Stimulated activated CD4-positive, alpha-beta T cell treated with anti-CD3 and anti-CD28 coated beads, Interleukin-2, amount 100 ng/mL, for 48 hours (primary cell): ENCODE results near the gene MED13L.
"Not testable (repeated sequence)": the region's sequence is repeated elsewhere in the genome, so short reads cannot be mapped to it uniquely, and the experiment has no call there.

Source experiments
- DNase-seq, 2 donors: peaks; one replicate each; pipeline ENCODE4 v3.0.0-alpha.2; 2020

MED13L gene

DNA sequence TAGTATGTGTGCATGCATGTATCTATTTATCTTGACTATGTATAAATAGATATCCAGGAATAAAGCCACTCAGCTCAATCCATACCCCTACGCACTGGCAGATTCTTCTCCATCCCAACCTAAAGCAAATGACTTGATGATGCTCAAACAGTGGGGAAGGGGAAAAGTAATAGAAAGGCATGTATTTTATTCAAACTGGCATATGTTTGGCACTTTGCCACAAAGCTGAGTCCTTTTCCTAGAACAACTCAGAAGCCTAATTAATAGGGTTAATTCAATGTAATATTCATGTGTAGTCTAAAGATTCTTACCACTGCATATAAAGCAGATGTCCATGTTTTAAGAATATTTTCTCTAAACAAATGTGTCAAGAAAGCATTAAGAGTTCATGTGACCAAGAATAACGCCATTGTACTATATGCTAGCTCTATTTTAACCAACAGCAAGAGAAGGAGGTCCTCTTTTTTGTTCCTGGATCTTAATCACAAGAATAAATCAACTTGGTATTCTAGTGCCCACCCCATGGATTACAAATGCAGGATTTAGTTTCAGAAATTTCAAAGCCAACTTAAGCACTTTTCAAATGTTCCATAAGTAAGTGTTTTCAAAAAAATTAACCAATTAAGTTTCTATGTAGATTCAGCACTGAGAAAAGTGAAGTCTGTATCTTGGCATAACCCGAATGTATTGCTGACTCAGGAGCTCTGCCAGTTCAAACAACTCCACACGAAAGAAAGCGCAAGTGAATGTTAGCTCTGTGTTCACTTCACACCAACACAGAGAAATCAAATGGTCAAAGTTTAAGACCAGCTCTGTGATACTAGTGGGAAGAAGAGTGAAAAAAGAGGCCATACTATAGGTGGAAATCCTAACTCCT, 233.6 kb downstream of the MED13L start:
- DNase-seq, result no peak

DNA sequence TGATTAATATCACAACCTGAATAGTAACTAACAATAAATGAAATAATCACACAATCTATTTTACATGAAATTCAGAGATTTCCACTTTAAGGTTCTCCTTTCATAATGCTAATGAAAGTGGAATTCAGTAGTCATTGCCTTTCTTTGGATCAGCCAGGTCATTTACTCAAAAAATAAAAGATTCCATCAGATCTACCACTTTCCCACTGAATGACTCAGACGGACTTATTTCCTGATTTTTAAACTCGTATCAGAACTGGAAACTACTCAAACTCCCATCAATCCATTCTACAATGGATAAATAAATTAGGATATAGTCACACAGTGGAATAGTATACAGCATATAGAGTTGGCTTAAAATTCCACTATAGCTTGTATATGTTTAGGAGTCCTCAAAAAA, 237.1 kb downstream of the MED13L start:
- no peak for DNase-seq

DNA sequence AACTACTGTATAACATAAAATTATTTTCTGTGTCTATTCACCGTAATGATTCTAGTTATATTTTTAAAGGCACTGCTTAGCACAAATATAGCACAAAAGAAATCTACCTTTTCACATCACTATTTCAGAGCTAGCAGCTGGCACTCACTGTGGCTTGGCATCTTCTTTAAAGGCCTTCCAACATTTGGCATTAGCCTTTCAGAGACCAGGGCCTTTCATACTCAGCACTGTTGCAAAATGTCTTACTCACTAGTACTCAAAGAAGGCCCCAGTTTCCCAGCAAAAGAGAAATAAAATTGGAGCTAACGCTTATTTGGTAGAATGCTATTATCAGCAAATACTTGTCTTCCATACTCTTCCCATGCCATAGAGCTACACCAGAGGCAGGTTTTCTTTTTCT, 238.4 kb downstream of the MED13L start:
- no peak for DNase-seq

DNA sequence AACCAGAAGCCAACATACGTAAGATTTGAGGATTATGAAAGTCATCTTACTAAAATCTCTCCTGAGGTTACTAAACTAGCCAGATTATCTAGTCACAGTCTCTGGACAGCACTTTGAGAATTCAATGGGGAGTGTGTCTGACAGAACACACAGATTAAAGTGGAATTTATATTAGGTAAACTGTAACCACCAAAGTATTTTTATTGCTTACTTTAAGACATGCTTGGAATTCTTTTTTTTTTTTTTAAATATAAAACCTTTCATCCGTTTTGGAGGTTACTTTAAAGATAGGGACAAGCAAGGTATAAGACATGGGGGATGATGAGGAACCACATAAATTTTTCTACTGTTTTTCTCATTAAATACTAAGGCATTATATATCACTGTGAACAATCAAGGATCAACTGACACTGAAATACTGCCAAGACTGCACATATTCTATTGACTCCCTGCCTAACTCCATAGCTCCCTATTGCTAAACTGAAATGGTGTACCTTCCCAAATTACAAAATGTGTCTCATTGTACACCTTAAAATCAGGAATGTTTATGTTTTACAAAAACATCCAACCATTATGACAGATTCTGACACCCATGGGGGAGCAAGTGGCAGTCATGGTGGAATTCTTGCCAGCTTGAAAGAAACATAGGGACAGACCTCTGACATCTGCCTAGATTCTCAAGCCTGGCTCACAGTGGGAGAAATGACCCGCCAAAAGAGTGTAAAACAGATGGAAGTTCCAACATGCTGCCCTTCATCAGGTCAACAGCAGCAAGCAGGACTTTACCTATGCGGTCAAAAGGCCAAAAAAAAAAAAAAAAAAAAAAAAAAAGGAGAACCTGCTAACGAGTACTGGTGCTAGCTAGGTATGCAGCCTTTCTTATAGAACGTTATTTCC, 239.3 kb downstream of the MED13L start:
- no peak for DNase-seq

DNA sequence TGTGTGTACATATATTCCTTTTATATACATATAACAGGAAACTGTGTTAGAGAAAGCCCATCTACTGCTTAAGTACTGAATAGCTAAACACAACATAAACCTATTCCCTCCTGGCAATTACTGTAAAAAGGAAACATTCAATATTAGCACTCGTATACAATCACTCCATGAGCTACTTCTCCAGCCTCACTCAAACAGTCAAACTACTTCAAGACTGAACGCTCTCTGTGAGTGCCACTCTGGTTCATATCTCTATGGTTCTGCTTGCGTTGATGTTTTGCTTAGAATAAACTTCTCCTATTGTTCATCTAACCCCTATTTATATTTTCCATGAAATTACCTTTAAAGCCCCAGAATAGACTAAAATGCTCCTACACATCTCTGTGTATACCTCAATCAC, 243.7 kb downstream of the MED13L start:
- no peak for DNase-seq

DNA sequence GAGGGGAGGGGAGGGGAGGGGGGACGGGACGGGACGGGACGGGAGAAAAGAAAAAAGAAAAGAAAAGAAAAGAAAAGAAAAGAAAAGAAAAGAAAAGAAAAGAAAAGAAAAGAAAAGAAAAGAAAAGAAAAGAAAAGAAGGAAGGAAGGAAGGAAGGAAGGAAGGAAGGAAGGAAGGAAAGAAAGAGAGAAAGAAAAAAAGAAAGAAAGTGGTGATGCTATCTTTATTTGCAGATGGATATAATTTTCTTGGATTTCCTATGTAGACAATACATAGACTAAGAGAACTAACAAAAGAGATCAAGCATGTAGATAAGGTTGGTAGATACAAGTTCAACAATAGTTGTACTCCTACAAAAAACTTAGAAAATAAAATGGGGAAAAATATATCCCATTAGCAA, 245.9 kb downstream of the MED13L start:
- not testable (repeated sequence) for DNase-seq

DNA sequence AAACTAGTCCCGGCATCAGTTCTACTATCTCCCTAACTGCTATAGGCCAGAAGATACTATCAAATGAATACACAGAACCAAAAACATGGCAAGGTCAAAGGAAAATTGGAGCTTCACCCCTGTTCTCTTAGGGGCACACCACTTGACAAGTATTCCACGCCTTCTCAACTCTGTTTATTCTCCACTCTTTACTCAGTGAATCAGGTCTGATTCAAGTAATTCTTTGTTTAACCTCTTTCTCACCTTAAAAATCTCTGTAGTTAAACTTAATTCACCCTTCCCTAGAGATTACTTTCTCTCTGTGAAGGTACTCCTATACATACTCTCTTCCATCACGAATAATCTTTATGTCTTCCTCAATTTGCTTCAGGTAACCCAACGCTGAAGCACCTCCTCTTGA, 248.9 kb downstream of the MED13L start:
- no peak for DNase-seq

DNA sequence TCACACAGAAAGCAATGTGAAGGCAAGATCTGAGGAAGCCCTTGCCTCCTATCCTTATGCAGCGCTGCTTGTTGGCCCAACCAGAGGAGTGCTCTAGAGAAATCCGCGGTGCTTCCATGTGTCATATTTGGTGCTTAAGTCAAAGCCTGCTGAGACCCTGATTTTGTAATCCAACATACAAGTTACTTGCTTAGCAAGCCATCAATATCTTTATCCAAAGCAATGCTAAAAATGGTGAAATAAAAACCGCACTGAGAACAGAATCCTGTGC, 250.0 kb downstream of the MED13L start:
- no peak for DNase-seq

DNA sequence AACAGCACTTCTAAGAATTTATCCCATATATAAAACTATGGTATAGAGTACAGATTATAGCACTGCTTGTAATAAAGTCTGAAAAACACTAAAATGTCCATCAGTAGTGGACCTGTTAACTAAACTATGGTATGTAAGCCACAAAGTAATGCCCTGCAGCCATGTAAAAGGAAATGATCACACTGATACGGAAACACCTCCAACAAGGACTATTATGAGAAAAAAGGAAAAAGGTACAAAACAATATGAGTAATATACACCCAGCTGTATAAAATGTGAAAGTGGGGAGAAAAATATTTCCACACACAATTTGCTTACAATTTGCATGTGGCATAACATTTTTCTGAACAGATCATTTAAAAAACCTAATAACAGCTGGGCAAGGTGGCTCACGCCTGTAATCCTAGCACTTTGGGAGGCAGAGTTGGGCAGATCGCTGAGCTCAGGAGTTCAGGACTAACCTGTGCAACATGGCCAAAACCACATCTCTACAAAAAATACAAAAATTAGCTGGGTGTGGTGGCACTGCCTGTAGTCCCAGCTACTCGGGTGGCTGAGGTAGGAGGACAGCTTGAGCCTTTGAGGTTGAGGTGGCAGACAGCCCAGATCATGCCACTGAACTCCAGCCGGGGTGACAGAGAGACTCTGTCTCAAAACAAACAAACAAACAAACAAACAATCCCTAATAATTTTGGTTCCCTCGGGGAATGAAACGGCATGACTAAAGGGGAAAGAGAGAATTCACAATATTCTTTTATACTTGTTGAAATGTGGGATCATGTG, 250.5 kb downstream of the MED13L start:
- DNase-seq, result no peak

DNA sequence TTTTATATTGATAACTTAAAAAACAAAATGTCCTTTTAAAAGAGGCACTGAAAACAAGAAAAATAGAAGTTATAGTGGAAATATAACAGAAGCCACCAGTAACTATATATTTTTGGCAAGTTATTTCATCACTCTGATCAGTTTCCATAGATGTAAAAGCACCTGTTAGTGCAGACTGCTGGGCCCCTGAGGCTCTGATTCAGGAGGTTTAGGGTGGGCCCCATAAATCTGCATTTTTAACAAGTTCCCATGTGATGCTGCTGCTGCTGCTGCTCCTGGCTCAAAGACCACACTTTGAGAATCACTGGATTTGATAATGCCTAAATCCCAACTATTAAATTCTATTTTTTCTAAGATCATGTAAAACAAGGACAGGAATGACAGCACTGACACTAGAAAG, 251.1 kb downstream of the MED13L start:
- no peak for DNase-seq

DNA sequence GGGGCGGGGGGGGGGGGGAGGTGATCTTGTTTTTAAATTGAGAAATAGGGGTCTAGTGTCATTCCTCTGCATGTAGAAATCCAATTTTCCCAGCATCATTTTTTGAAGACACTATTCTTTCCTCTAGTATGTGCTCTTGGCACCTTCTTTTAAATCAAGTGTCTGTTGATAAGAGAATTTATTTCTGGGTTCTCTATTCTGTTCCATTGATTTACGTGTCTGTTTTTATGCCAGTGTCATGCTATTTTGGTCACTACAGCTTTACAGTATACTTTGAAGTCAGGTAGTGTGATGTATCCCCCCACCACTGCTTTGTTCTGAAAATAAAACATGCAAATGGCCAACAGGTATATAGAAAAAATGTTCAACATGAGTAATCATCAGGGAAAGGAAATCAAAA, 252.7 kb downstream of the MED13L start:
- DNase-seq, result no peak

DNA sequence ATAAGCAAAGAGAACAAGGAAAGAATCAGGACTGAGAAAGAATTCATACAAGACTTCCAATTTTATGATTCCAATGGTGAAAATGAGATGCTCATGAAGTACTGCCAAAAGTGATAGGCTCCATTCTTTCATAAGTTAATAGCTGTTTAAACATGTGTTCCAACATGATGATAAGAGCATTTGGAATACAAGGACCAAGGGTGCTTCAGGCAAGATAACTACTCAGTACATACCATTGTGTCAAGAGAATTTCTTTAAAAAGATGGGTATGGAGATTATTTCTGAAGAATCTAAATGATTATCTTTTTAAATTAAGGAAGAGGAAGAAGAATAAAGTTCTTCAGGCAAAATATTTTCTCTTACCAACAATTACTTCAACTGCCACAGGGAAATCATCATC, 258.1 kb downstream of the MED13L start:
- DNase-seq, result no peak

DNA sequence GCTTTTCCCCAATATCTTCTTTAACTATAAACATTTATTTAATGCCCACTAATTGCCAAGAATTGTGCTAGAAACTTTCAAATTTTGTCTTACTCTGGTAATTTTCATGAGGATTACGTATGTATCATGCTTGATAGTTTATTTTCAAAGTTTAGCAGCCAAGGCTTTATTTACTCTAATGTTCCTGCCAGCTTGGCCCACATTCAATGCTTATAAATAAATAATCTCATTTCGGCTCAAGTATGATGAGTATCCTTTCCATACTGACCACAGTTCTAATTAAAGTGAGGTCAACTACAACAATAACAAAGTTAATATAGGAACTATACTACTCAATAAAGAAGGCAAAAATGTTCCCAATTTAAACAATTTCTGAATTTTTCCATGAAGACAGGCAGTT, 259.2 kb downstream of the MED13L start:
- DNase-seq, result no peak

DNA sequence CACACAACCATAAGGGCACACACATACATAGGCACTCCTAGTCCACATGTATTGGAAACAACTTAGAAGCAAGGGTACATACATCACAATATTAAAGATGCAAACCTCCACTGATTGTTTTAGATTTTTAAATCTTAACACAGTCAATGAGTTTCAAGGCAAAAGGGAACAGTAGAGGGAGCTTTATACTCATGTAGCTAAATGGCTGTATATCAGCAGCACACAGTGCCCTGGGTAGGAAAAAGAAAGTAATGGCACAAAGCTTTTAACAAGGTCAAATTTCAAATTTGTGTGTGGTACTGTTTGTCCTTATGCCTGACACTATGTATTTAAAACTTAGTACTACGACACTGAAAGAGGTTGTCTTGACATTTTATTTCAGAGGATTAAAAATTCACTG, 262.0 kb downstream of the MED13L start:
- no peak for DNase-seq

DNA sequence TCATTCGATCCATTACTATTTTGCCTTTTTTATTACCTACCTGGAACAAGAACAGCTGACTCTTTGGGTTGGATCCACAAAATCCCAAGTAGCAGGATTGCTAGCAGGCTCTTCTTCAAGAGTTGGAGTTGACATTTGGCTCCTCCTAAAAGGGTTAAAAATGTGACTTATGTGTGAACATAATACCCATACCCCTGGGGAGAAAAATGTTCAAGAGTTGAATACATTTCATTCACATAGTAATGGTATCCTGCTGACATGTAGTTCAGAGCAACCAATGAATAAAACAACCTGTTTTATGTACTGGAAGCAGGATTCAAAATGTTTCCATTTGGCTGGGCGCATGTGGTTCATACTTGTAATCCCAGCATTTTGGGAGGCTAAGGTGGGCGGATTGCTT, 264.7 kb downstream of the MED13L start:
- no peak for DNase-seq

DNA sequence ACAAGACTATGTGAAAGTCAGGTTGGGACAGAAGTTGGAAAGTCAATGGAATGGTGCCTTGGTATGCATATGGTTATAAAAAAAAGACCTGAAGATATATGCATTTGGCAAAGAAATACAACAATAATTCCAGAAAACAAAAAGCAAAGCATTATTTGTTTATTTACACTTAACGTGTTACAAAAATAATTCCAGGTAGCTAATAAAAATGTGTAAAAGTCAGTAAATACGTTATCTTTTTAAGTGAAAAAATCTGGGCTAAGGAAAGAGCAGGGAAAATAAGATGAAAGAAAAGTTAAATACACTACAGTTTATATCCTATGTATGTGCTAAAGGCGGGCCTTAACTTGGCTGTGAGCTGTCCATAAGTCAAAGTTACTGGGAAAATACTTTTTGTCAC, 266.3 kb downstream of the MED13L start:
- DNase-seq, result no peak

DNA sequence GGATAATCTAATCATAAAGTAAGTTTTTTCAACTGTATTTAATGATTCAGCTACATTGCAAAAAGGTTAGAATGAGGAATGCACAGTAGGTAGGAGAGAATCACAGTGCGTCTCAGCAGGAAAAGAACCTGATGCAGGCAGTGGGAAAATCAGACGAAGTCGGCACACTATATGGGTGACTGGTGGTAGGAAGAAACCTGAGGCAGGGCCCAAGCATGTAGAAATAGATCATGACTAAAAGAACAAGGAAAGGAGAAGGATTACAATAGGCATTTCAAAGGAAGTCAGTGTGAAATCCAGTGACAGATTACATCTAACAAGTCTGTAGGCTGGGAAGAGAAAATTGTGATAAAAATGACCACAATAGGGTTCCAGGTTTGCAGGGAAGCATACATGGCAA, 267.0 kb downstream of the MED13L start:
- DNase-seq, result no peak

DNA sequence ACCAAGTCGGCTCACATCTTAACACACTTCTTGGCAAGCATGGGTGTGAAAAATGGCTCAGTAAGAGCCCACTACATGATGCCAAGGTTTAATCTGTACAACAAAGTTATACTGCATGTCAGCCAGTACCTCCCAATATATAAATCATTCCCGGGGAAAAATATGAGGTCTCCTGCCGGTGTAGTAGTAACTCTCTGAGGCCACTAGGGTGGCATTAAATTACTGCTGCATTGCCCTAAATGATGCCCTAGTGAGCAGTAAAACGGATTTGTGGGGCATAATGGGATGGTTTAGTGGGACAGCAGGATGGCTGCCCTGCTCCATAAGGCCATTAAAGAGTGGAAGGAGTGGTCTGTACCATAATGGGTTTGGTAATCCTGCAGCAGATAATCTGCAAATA, 267.7 kb downstream of the MED13L start:
- DNase-seq, result no peak

DNA sequence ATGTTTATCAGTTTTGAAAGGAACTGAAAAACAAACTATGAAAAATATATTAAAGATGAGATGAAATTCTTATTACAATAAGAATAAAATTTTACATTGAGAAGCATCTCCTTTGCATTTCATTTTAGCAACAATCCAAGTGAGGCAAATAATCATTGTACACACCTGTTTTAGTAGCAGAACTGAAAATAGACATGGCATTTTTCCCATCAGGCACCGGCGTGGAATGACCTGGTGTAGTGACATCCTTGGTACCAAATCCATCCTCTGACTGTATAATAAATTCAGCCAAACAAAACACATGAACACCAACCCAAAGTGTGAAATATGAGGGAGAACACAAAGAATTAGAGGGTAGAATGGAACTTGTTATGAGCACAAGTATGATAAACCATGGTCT, 271.4 kb downstream of the MED13L start:
- no peak for DNase-seq

DNA sequence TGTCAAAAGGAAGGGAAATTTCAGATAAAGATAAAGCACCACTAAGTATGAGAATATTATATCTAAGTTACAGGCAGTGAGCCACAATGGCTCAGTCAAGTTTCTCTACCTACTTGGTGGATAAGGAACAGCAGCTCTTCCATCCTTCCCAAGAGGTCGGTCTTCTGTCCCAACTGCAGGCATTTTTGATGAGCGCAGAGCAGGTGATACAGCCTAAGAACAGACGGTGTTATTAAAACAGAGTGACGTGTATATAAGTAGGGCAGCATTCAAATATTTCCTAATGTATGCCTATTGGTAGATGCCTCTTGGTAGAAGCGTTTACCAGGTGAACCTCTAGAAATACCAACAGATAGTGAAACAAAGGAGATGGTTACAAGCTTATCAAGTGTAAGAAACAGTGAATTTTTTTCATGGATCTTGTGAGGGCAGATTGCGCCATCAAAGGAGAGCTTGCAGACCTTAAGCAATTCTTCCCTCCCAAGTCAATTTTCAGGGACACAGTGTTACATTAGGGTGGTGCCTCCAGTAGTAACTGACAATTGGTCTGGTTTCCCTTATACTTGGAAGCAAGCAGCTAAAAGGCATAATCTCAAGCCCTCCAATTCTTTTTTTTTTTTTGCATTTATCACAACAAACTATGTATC, 274.5 kb downstream of the MED13L start:
- no peak for DNase-seq

DNA sequence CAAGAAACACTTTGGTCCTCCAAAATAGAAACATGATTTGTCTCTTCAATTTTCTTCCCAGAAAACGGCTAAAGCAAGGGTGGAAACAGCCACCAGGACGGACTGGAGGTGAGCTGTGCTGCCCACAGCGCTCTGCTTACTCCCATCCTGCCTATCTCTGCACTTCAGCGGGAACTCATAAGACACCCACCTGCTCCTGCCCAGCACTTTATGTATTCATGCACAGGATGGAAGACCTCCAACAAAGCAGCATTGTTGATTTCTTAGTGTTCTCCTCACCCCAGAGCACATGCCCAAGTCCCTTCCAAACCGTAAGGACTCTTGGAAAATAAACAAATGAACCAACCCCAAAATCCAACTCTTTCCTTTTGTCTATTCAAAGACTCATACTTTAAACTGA, 277.2 kb downstream of the MED13L start:
- no peak for DNase-seq

DNA sequence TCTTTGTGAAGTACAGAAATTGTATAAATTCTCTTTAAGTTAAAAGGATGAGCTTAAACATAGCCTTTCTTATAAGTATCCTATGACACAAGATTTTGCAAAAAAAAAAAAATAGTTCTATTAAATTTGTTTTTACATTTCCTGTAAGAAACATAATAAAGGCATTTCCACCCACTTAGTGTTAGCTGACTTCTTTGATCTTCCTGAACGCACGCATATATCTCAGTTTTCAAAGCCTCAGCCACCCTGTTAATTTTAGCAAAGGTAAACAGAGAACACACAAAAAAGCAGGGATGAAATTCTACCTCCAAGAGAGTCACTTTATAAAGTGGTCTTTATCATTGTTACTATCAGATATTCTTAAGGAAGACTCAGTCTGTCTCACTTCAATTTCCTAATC, 277.9 kb downstream of the MED13L start:
- DNase-seq, result no peak
